Right atrium auricular region (tissue), 2 donors: ENCODE data around the gene LRP2. TPM values are rescaled to one million over a fixed set of nuclear protein-coding genes. Genes with fewer than 3 reads are reported as not detected.

Experiments
- DNase-seq: peaks from one replicate; pipeline ENCODE4 v3.0.0-alpha.2; 2019; ENCODE audit warnings: low spot score
- H3K27ac ChIP-seq, 2 donors: fragments of 200-600 bp; sonication (generic); 1 replicate in 1 of 2; 2 replicates in 1 of 2; pipeline ENCODE4 v1.5.1; 2016 to 2019
- H3K27me3 ChIP-seq, 2 donors: fragments of 200-600 bp; sonication (generic); one replicate each; pipeline versions ENCODE4 v1.5.1 to v1.6.0; 2017 to 2019
- H3K36me3 ChIP-seq: fragments of 200-600 bp; sonication (generic); one replicate; pipeline ENCODE4 v1.5.1; 2016
- H3K4me1 ChIP-seq, 2 donors: fragments of 200-600 bp; sonication (generic); one replicate each; pipeline versions ENCODE4 v1.5.1 to v1.6.0; 2017 to 2019
- H3K4me3 ChIP-seq, 2 donors: fragments of 200-600 bp; sonication (generic); 1 replicate in 1 of 2; 2 replicates in 1 of 2; pipeline ENCODE4 v1.5.1; 2017 to 2019; ENCODE audit warnings: mild to moderate bottlenecking in 1 of 2, moderate library complexity in 1 of 2
- H3K9me3 ChIP-seq, 2 donors: fragments of 200-600 bp; sonication (generic); one replicate each; pipeline ENCODE4 v1.5.1; 2019
- CTCF ChIP-seq, 2 donors: fragments of 200-600 bp; sonication (generic); IDR thresholded peaks; one replicate each; pipeline ENCODE4 v1.5.1; 2019; ENCODE audit warnings: antibody characterized with exemption in 2 of 2
- total RNA-seq, 2 donors: library from RNA; depleted of rRNA; stranded (reverse); fragments of >200 nt; gene quantifications; one replicate each; pipeline ENCODE4 v1.1.0, GENCODE V29; 2016

Gene LRP2
- total RNA-seq, 2 donors from 2014 or later = 8.1 to 14.8 TPM

GRCh38 chr2:169237286-169237685 lies 125.0 kb downstream of the LRP2 start:
- Histone ChIP-seq H3K9me3 (no peaks in the 10 kb centered on the region), H3K36me3 (no peaks in the 10 kb centered on the region), H3K4me1 (no peaks in the 10 kb centered on the region), H3K27me3 (no peaks in the 10 kb centered on the region), H3K27ac (no peak overlapping the region), H3K4me3 (no peak overlapping the region)
- no peak for TF ChIP-seq CTCF (IDR thresholded peaks at IDR 0.05)
- no peak for DNase-seq

GRCh38 chr2:169232551-169233154 lies 129.7 kb downstream of the LRP2 start:
- no peaks in the 10 kb centered on the region for H3K27me3 ChIP-seq
- H3K27ac ChIP-seq = no peak overlapping the region
- DNase-seq = no peak
- H3K4me3 ChIP-seq = no peak overlapping the region
- no peaks in the 10 kb centered on the region for H3K9me3 ChIP-seq
- no peaks in the 10 kb centered on the region for H3K36me3 ChIP-seq
- no peak for TF ChIP-seq CTCF (IDR thresholded peaks at IDR 0.05)
- H3K4me1 ChIP-seq = no peaks in the 10 kb centered on the region

- Histone ChIP-seq H3K4me1 (no peaks in the 10 kb centered on the region), H3K4me3 (no peak overlapping the region), H3K27me3 (no peaks in the 10 kb centered on the region), H3K27ac (no peak overlapping the region), H3K36me3 (no peaks in the 10 kb centered on the region), H3K9me3 (no peaks in the 10 kb centered on the region)
- no peak for TF ChIP-seq CTCF (IDR thresholded peaks at IDR 0.05)
- no peak for DNase-seq
These were observed 132.1 kb downstream of the LRP2 start for GRCh38 chr2:169230204-169230603.

GRCh38 chr2:169229590-169229989 lies 132.7 kb downstream of the LRP2 start:
- Histone ChIP-seq H3K27me3 (no peaks in the 10 kb centered on the region), H3K4me3 (no peak overlapping the region), H3K36me3 (no peaks in the 10 kb centered on the region), H3K4me1 (no peaks in the 10 kb centered on the region), H3K9me3 (no peaks in the 10 kb centered on the region), H3K27ac (no peak overlapping the region)
- TF ChIP-seq CTCF (IDR thresholded peaks at IDR 0.05) = no peak
- no peak for DNase-seq

GRCh38 chr2:169225906-169226305 lies 136.4 kb downstream of the LRP2 start:
- no peak for DNase-seq
- no peaks in the 10 kb centered on the region for H3K4me1 ChIP-seq
- no peak for TF ChIP-seq CTCF (IDR thresholded peaks at IDR 0.05)

GRCh38 chr2:169225233-169225750 lies 137.0 kb downstream of the LRP2 start:
- Histone ChIP-seq H3K36me3 (no peaks in the 10 kb centered on the region), H3K9me3 (no peaks in the 10 kb centered on the region), H3K27ac (no peak overlapping the region), H3K4me3 (no peak overlapping the region), H3K27me3 (no peaks in the 10 kb centered on the region), H3K4me1 (no peaks in the 10 kb centered on the region)
- DNase-seq = no peak
- no peak for TF ChIP-seq CTCF (IDR thresholded peaks at IDR 0.05)

More at GRCh38 chr2:169225906-169226305, 136.4 kb downstream of the LRP2 start:
- no peaks in the 10 kb centered on the region for H3K36me3 ChIP-seq
- H3K9me3 ChIP-seq = no peaks in the 10 kb centered on the region
- H3K4me3 ChIP-seq = no peak overlapping the region
- no peaks in the 10 kb centered on the region for H3K27me3 ChIP-seq
- no peak overlapping the region for H3K27ac ChIP-seq
